Measurements from ENCODE around the gene ADAM15. TPM values are rescaled to one million over a fixed set of nuclear protein-coding genes. Genes with fewer than 3 reads are reported as not detected.

The ADAM15 gene
- polyA plus RNA-seq, 1 donor from 2014 or later = 24.8 TPM

- Histone ChIP-seq H3K36me3 (ENCODE audit: insufficient read depth, low read length) (no peaks in the 10 kb centered on the region), H3K27ac (ENCODE audit: low read length) (no peak overlapping the region), H2AFZ (ENCODE audit: low read depth, low read length) (no peak overlapping the region), H3K27me3 (ENCODE audit: insufficient read depth, low read depth, low read length) (no peaks in the 10 kb centered on the region), H3K79me2 (replicated peaks; ENCODE audit: insufficient read depth, low read length) (no peaks in the 10 kb centered on the region), H3K4me3 (ENCODE audit: low read length) (no peak overlapping the region), H3K9ac (ENCODE audit: low read length) (no peak overlapping the region), H3F3A (ENCODE audit: insufficient read depth, low read length, poor library complexity, severe bottlenecking) (no peaks in the 10 kb centered on the region), H3K9me3 (ENCODE audit: low read length) (no peaks in the 10 kb centered on the region), H4K20me1 (ENCODE audit: insufficient read depth) (no peaks in the 10 kb centered on the region), H3K4me2 (ENCODE audit: low read length) (no peak overlapping the region), H3K9me2 (ENCODE audit: insufficient read depth, low read length) (no peaks in the 10 kb centered on the region)
- TF ChIP-seq EP300 (conservative IDR thresholded peaks at IDR 0.05; ENCODE audit: poor library complexity, severe bottlenecking) = no peak
Observed at GRCh38 chr1:155107309-155108264, 56.5 kb downstream of the ADAM15 start.

GRCh38 chr1:155108296-155108695 lies 57.2 kb downstream of the ADAM15 start:
- Histone ChIP-seq H3K9me2 (ENCODE audit: insufficient read depth, low read length) (no peaks in the 10 kb centered on the region), H4K20me1 (ENCODE audit: insufficient read depth) (no peaks in the 10 kb centered on the region), H3K9me3 (ENCODE audit: low read length) (no peaks in the 10 kb centered on the region), H3K27ac (ENCODE audit: low read length) (no peak overlapping the region), H3K9ac (ENCODE audit: low read length) (no peak overlapping the region), H3K4me3 (ENCODE audit: low read length) (no peak overlapping the region), H3K36me3 (ENCODE audit: insufficient read depth, low read length) (no peaks in the 10 kb centered on the region), H3K4me2 (ENCODE audit: low read length) (no peak overlapping the region), H3F3A (ENCODE audit: insufficient read depth, low read length, poor library complexity, severe bottlenecking) (no peaks in the 10 kb centered on the region), H2AFZ (ENCODE audit: low read depth, low read length) (no peak overlapping the region), H3K27me3 (ENCODE audit: insufficient read depth, low read depth, low read length) (no peaks in the 10 kb centered on the region), H3K79me2 (replicated peaks; ENCODE audit: insufficient read depth, low read length) (no peaks in the 10 kb centered on the region)
- no peak for TF ChIP-seq TAF1 (IDR thresholded peaks at IDR 0.05; ENCODE audit: low read depth)
- TF ChIP-seq EP300 (conservative IDR thresholded peaks at IDR 0.05; ENCODE audit: poor library complexity, severe bottlenecking) = no peak
- TF ChIP-seq POLR2AphosphoS5 (IDR thresholded peaks at IDR 0.05) = no peak
- no peak for TF ChIP-seq MXI1 (conservative IDR thresholded peaks at IDR 0.05; ENCODE audit: poor library complexity, severe bottlenecking)
- no peak for TF ChIP-seq EZH2 (IDR thresholded peaks at IDR 0.05; ENCODE audit: borderline replicate concordance, insufficient read depth, low read length, poor library complexity, severe bottlenecking)
- no peak for TF ChIP-seq RAD21 (conservative IDR thresholded peaks at IDR 0.05)
- no peak for TF ChIP-seq CTCF (IDR thresholded peaks at IDR 0.05; ENCODE audit: poor library complexity, severe bottlenecking)
- no peak for TF ChIP-seq REST (IDR thresholded peaks at IDR 0.05; ENCODE audit: borderline replicate concordance)
- no peak for TF ChIP-seq SMC3 (conservative IDR thresholded peaks at IDR 0.05; ENCODE audit: poor library complexity)

Measured in neural cell (in vitro differentiated cells).